Adrenal gland (tissue), 12 donors: Measurements from ENCODE around the gene KCP. TPM values are rescaled to one million over a fixed set of nuclear protein-coding genes. Genes with fewer than 3 reads are reported as not detected.

ENCODE experiments used
- DNase-seq, 7 donors: peaks; one replicate each; pipeline ENCODE4 v3.0.0-alpha.2; 2019 to 2020
- H3K27ac ChIP-seq, 5 donors: fragments of 200-600 bp; sonication (generic) in 4 of 5; 1 replicate in 3 of 5; 2 replicates in 2 of 5; pipeline versions ENCODE4 v1.5.1 to v1.8.0; 2016 to 2020; ENCODE audit warnings: mild to moderate bottlenecking in 1 of 5
- H3K27me3 ChIP-seq: fragments of 200-600 bp; 2 replicates; pipeline ENCODE4 v1.8.0; 2021
- H3K36me3 ChIP-seq, 2 donors: fragments of 200-600 bp; replicated peaks in 1 of 2; 1 replicate in 1 of 2; 2 replicates in 1 of 2; pipeline versions ENCODE4 v1.5.1 to v1.8.0; 2018 to 2022
- H3K4me1 ChIP-seq, 2 donors: fragments of 200-600 bp; replicated peaks in 1 of 2; 1 replicate in 1 of 2; 2 replicates in 1 of 2; pipeline versions ENCODE4 v1.5.1 to v1.8.0; 2018 to 2021
- H3K4me3 ChIP-seq, 4 donors: fragments of 200-600 bp; sonication (generic) in 3 of 4; one replicate each; pipeline ENCODE4 v1.5.1; 2016 to 2018
- H3K9me3 ChIP-seq, 3 donors: fragments of 200-600 bp; sonication (generic) in 1 of 3; replicated peaks in 1 of 3; 1 replicate in 2 of 3; 2 replicates in 1 of 3; pipeline versions ENCODE4 v1.5.1 to v1.8.0; 2016 to 2021
- POLR2A ChIP-seq, 2 donors: fragments of 450-650 bp; IDR thresholded peaks; one replicate each; pipeline ENCODE4 v1.6.1; 2017; ENCODE audit warnings: antibody characterized with exemption in 2 of 2, mild to moderate bottlenecking in 2 of 2, moderate library complexity in 1 of 2
- WGBS, 4 donors: extraction: QIAGEN DNeasy Blood & Tissue Kit in 2 of 4; methylation state at CpG; one replicate each; pipeline versions ENCODE4 v1.1.5 to v1.1.7; 2013 to 2017; 5-methylcytosine and 5-hydroxymethylcytosine counted together
- intact Hi-C, 2 donors: fragments of 100-400 bp; cut with DNase I; formaldehyde crosslinking; loops; one replicate each; pipeline versions ENCODE4 v1.14.1 to v1.15.0; 2022 to 2023
- polyA plus RNA-seq, 3 donors: library from polyadenylated mRNA; stranded (reverse); fragments of 200-250 nt in 2 of 3; fragments of 350-450 nt in 1 of 3; fragmentation: Illumina TruSeq in 1 of 3; extraction: RNeasy Lipid Tissue Mini Kit (QIAGEN cat#74804) in 1 of 3; gene quantifications; one replicate each; pipeline ENCODE4 v1.2.3, GENCODE V29; 2013 to 2014
- total RNA-seq, 9 donors: library from RNA; depleted of rRNA in 4 of 9; stranded (reverse); fragments of >200 nt in 4 of 9; fragments of 120-200 nt in 1 of 9; fragmentation: NEBNext Ultra II Directional in 1 of 9; extraction: Animal tissue kit (Norgen Biotek cat#: 25700) in 1 of 9; gene quantifications; one replicate each; pipeline versions ENCODE4 v1.1.0 to v1.2.4, GENCODE V29; 2013 to 2023
- TF ChIP-seq, protein P1 (sequence below), 6 experiments: fragments of 450-650 bp in 4 of 6; fragments of 200-600 bp in 2 of 6; sonication (generic) in 1 of 6; IDR thresholded peaks; 1 replicate in 5 of 6; 2 replicates in 1 of 6; pipeline versions ENCODE4 v1.5.1 to v1.8.0; 2016 to 2021; ENCODE audit warnings: antibody characterized with exemption in 6 of 6, mild to moderate bottlenecking in 2 of 6, moderate library complexity in 1 of 6
- donor health status: healthy with polysubstance abuse.
- donor health status: Bipolar disorder and iron deficiency.
- donor health status: DM: yes; HTN: yes; CAD: no.
- donor health status: DM: no; HTN: no; CAD: no.
- donor health status: DM: no; HTN: no; CAD: no.
- donor health status: DM: yes; HTN: yes; CAD: no.

The KCP gene
- total and polyA plus RNA-seq, 12 donors: 0.11 to 8.0 (median 0.37) TPM; not detected in 3

DNA sequence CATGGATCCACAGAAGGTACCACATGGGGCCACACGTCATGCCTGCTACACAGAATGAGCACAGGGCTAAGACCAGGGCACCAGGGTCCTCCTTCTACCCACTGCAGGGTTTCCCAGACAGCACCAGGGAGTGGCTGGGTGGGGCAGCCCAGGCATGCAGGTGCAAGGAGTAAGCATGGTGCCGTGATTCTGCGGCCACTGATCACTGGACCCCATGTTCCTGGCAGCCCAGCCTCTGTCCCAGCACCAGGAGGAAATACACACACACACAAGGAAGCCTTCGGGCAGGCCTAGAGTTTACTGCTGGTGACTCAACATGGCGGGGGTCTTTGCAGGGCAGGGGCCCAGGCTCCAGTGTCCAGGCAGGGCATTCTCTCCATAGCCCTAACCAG is 33.9 kb downstream of the KCP start:
- intact Hi-C loops: no loop called here
- TF ChIP-seq POLR2A (IDR thresholded peaks at IDR 0.05): no peak
- TF ChIP-seq, protein P1, sequence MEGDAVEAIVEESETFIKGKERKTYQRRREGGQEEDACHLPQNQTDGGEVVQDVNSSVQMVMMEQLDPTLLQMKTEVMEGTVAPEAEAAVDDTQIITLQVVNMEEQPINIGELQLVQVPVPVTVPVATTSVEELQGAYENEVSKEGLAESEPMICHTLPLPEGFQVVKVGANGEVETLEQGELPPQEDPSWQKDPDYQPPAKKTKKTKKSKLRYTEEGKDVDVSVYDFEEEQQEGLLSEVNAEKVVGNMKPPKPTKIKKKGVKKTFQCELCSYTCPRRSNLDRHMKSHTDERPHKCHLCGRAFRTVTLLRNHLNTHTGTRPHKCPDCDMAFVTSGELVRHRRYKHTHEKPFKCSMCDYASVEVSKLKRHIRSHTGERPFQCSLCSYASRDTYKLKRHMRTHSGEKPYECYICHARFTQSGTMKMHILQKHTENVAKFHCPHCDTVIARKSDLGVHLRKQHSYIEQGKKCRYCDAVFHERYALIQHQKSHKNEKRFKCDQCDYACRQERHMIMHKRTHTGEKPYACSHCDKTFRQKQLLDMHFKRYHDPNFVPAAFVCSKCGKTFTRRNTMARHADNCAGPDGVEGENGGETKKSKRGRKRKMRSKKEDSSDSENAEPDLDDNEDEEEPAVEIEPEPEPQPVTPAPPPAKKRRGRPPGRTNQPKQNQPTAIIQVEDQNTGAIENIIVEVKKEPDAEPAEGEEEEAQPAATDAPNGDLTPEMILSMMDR (IDR thresholded peaks at IDR 0.05): no peak
- Histone ChIP-seq H3K27me3 (no peaks in the 10 kb centered on the region), H3K4me1 (no peaks in the 10 kb centered on the region), H3K9me3 (no peaks in the 10 kb centered on the region), H3K27ac (no peak overlapping the region), H3K4me3 (no peak overlapping the region), H3K36me3 (no peaks in the 10 kb centered on the region)
- DNase-seq: no peak
- WGBS, 4 donors: 70 to 82% (median 82%) methylated on average over 3 to 5 of the region's 5 CpGs; no CpG with 5 or more reads in 1 of the 4 donors

DNA sequence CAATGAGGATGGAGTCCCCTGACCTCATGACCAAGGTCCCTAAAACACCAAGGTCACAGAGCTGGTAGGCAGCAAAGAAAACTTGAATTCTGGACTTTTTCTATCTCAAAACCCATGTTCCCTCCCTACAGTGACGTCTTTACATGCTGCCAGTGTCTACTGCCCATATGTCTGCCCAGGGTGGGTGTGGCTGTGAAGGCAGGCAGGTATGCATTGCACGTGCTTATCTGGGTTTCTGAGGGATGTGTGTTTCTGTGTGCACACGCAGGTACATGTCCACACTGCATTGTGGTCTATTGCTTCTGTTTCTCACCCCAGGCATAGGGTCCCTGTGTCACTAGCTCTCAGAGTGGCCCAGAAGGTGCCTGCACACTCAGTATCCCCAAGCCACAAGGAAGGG is 34.4 kb downstream of the KCP start:
- WGBS, 4 donors: 57 to 78% (median 66%) methylated on average over 3 of the region's 3 CpGs
- intact Hi-C loops: no loop called here

DNA sequence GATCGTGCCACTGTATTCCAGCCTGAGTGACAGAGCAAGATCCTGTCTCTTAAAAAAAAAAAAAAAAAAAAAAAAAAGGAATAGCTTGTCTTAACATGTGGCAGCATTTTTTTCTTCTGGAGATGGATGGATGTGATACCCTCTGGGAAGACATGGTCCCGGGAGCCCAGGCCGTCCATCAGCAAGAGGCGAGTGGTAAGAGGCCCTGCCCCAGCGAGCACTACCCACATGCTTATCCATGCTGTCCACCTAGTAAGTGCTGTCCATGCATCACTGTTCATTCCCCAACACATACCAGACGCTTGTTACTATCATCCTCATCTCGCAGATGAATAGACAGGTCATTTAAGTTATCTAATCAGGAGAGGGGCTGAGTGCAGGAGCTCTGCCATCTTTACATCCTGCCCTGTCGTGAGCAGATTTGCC is 35.0 kb downstream of the KCP start:
- TF ChIP-seq POLR2A (IDR thresholded peaks at IDR 0.05): no peak
- TF ChIP-seq, protein P1 (IDR thresholded peaks at IDR 0.05): no peak
- H3K27me3 ChIP-seq: no peaks in the 10 kb centered on the region
- no peaks in the 10 kb centered on the region for H3K4me1 ChIP-seq
- DNase-seq: no peak
- no peak overlapping the region for H3K27ac ChIP-seq
- no peaks in the 10 kb centered on the region for H3K36me3 ChIP-seq
- H3K9me3 ChIP-seq: no peaks in the 10 kb centered on the region
- 55 to 79% (median 72%) methylated on average over 8 of the region's 8 CpGs for WGBS, 4 donors
- H3K4me3 ChIP-seq: no peak overlapping the region
- intact Hi-C loops: no loop called here

More for the DNA sequence above, 34.4 kb downstream of the KCP start:
- Histone ChIP-seq H3K27me3 (no peaks in the 10 kb centered on the region), H3K4me3 (no peak overlapping the region), H3K4me1 (no peaks in the 10 kb centered on the region), H3K36me3 (no peaks in the 10 kb centered on the region), H3K27ac (no peak overlapping the region), H3K9me3 (no peaks in the 10 kb centered on the region)
- DNase-seq: no peak
- TF ChIP-seq, protein P1 (IDR thresholded peaks at IDR 0.05): no peak
- TF ChIP-seq POLR2A (IDR thresholded peaks at IDR 0.05): no peak

DNA sequence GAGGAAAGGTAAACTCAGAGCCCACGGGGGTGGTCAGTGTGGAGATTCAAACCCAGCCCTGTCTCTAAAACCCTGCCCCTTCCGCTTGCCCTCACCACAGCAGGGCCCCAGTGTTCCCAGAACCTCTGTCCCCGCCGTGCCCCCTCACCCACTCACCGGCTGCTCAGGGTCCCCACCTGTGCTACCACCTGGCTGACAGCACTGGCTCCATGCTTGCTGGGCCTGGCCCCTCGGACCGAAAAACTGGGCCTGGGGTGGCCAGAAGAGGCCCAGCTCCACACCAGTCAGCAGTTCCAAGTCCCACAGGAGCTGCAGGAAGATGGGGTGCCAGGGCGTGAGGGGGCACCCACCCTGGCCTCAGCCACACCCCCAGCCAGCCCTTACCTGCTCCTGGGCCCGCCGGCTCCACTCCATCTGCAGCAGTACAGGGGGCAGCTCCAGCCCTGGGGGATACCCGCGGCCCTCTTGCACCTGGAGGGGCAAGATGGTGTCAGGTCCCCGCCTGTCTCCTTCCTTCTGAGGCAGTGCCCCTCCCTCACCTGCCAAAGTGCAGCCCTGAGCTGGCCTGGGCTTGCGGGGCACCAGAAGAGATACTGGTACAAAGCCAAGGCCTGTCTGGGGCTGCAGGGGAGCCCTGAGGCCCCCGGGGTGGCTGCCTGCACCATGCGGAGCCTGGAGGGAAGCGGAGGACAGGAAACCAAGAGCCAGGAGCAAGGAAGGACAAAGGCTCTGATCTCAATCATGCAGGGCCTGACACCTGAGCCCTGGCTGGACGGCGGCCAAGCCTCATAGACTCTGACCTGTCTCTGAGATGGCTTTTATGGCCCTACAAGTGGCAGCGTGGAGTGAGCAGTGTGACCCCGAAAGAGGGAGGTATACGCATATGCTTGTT is 36.1 kb downstream of the KCP start:
- 72 to 75% (median 73%) methylated on average over 12 to 22 of the region's 22 CpGs for WGBS, 4 donors
- Histone ChIP-seq H3K36me3 (no peaks in the 10 kb centered on the region), H3K4me1 (peaks cover 7 to 8% of the 10 kb centered on the region in 2 donors), H3K27ac (no peak overlapping the region), H3K27me3 (peaks cover 5% of the 10 kb centered on the region), H3K9me3 (no peaks in the 10 kb centered on the region), H3K4me3 (no peak overlapping the region)
- DNase-seq: no peak
- intact Hi-C loops: no loop called here
- TF ChIP-seq, protein P1 (IDR thresholded peaks at IDR 0.05): no peak
- no peak for TF ChIP-seq POLR2A (IDR thresholded peaks at IDR 0.05)
